HepG2 (cell line): ENCODE measurements around the gene LZTS2. TPM values are rescaled to one million over a fixed set of nuclear protein-coding genes. Genes with fewer than 3 reads are reported as not detected.
A peak's percentile ranks its signal among the peaks of the same experiment; 100 is the strongest.

Source experiments
- ADNP ChIP-seq: sonication (generic); formaldehyde crosslinking; IDR thresholded peaks from 2 replicates; pipeline ENCODE4 v1.4.0; 2020; ENCODE audit warnings: missing genetic modification reagents
- ARNT ChIP-seq: fragments of 450-650 bp; IDR thresholded peaks from 2 replicates; pipeline ENCODE4 v1.6.1; 2017
- ATF7-NPFF ChIP-seq: sonication (generic); formaldehyde crosslinking; IDR thresholded peaks from 2 replicates; pipeline ENCODE4 v1.8.1; 2023; ENCODE audit warnings: mild to moderate bottlenecking, low read depth, missing genetic modification reagents, moderate library complexity
- GATAD2A ChIP-seq: IDR thresholded peaks from 2 replicates; pipeline ENCODE4 v1.6.1; 2016
- HMGA1 ChIP-seq: sonication (generic); formaldehyde crosslinking; conservative IDR thresholded peaks from 2 replicates; pipeline ENCODE4 v1.4.0; 2020; ENCODE audit warnings: missing genetic modification reagents
- HOXA5 ChIP-seq: sonication (generic); formaldehyde crosslinking; IDR thresholded peaks from 2 replicates; pipeline ENCODE4 v1.4.0; 2020; ENCODE audit warnings: missing genetic modification reagents
- IRF2 ChIP-seq: IDR thresholded peaks from 2 replicates; pipeline ENCODE4 v1.6.1; 2018; ENCODE audit warnings: missing genetic modification reagents, missing compliant biosample characterization
- MAF1 ChIP-seq: sonication (generic); formaldehyde crosslinking; IDR thresholded peaks from 2 replicates; pipeline ENCODE4 v1.5.0; 2020; ENCODE audit warnings: missing genetic modification reagents, borderline replicate concordance
- MNT ChIP-seq: fragments of 450-650 bp; IDR thresholded peaks from 2 replicates; pipeline ENCODE4 v1.6.1; 2016
- MTF1 ChIP-seq: sonication (generic); formaldehyde crosslinking; IDR thresholded peaks from 2 replicates; pipeline ENCODE4 v1.5.0; 2020; ENCODE audit warnings: missing genetic modification reagents
- NBN ChIP-seq: fragments of 450-650 bp; conservative IDR thresholded peaks from 2 replicates; pipeline ENCODE4 v1.6.1; 2017
- PHF5A ChIP-seq: IDR thresholded peaks from one replicate; pipeline ENCODE4 v1.6.1; 2018; ENCODE audit warnings: low read depth, missing genetic modification reagents; ENCODE audit not compliant: unreplicated experiment
- POLR2AphosphoS2 ChIP-seq: IDR thresholded peaks from 2 replicates; pipeline ENCODE4 v1.6.1; 2011; ENCODE audit warnings: low read depth, low read length, improper control_type of control experiment
- RARG ChIP-seq: sonication (generic); formaldehyde crosslinking; IDR thresholded peaks from 2 replicates; pipeline ENCODE4 v1.4.0; 2020; ENCODE audit warnings: low read depth, mild to moderate bottlenecking, missing genetic modification reagents
- SOX5 ChIP-seq: IDR thresholded peaks from 2 replicates; pipeline ENCODE4 v1.6.1; 2016; ENCODE audit warnings: borderline replicate concordance
- ZGPAT ChIP-seq: IDR thresholded peaks from 2 replicates; pipeline ENCODE4 v1.6.1; 2016; ENCODE audit warnings: mild to moderate bottlenecking
- ZNF101 ChIP-seq: sonication (generic); formaldehyde crosslinking; IDR thresholded peaks from 2 replicates; pipeline ENCODE4 v1.4.0; 2020; ENCODE audit warnings: mild to moderate bottlenecking, low read depth, missing genetic modification reagents, borderline replicate concordance
- ZNF567 ChIP-seq: sonication (generic); formaldehyde crosslinking; IDR thresholded peaks from 2 replicates; pipeline ENCODE4 v1.8.1; 2023; ENCODE audit warnings: mild to moderate bottlenecking, missing genetic modification reagents, borderline replicate concordance
- ZNF609 ChIP-seq: sonication (generic); formaldehyde crosslinking; IDR thresholded peaks from 2 replicates; pipeline ENCODE4 v1.4.0; 2020; ENCODE audit warnings: mild to moderate bottlenecking, missing genetic modification reagents, borderline replicate concordance
- ZNF790 ChIP-seq: sonication (generic); formaldehyde crosslinking; IDR thresholded peaks from 2 replicates; pipeline ENCODE4 v1.8.0; 2022; ENCODE audit warnings: missing genetic modification reagents, mild to moderate bottlenecking, borderline replicate concordance
- ZNF816 ChIP-seq: sonication (generic); formaldehyde crosslinking; IDR thresholded peaks from 2 replicates; pipeline ENCODE4 v1.8.0; 2022; ENCODE audit warnings: missing genetic modification reagents, mild to moderate bottlenecking, borderline replicate concordance
- ZNF850 ChIP-seq: sonication (generic); formaldehyde crosslinking; conservative IDR thresholded peaks from 2 replicates; pipeline ENCODE4 v1.9.0; 2021; ENCODE audit warnings: mild to moderate bottlenecking, missing genetic modification reagents
- ZSCAN25 ChIP-seq: sonication (generic); formaldehyde crosslinking; IDR thresholded peaks from 2 replicates; pipeline ENCODE4 v1.8.0; 2022; ENCODE audit warnings: mild to moderate bottlenecking, missing genetic modification reagents
- ZSCAN5A ChIP-seq: sonication (generic); formaldehyde crosslinking; IDR thresholded peaks from 2 replicates; pipeline ENCODE4 v1.8.0; 2022; ENCODE audit warnings: mild to moderate bottlenecking, missing genetic modification reagents, borderline replicate concordance
- polyA plus RNA-seq, 8 experiments: library from polyadenylated mRNA; depleted of rRNA in 3 of 8; stranded (reverse) in 7 of 8; unstranded in 1 of 8; fragments of >200 nt; fragmentation: Illumina TruSeq in 4 of 8; extraction: Trizol in 4 of 8; gene quantifications; 2 replicates each; pipeline versions ENCODE4 v1.2.1 to v1.2.3, GENCODE V29; 2011 to 2016; ENCODE audit warnings: low read depth in 4 of 8, missing spikeins in 1 of 8, mixed read lengths in 1 of 8; ENCODE audit not compliant: insufficient read depth in 1 of 8
- total RNA-seq, 5 experiments: library from RNA; depleted of rRNA; stranded (reverse); fragments of >200 nt; fragmentation: Illumina TruSeq; extraction: Trizol; gene quantifications; 2 replicates each; pipeline ENCODE4 v1.2.3, GENCODE V29; 2016; ENCODE audit warnings: low read depth in 1 of 5

Gene LZTS2
- total and polyA plus RNA-seq, 2 of the 13 experiments (the other 11 are each of a cell fraction or from before 2014, with no cell fraction given): 43.6 to 65.6 TPM

GRCh38 chr10:100986623-100986951 lies 13.0 kb upstream of the LZTS2 start (continued):
- TF ChIP-seq ZNF101 (CRISPR knock-in tag) (no peak), ARNT (no peak), ZSCAN5A (0 out of 2 replicates have a peak, but pooled peaks have one; percentile 53), HMGA1 (CRISPR knock-in tag) (no peak), HOXA5 (CRISPR knock-in tag) (0 out of 2 replicates have a peak, but pooled peaks have one; percentile 3), RARG (no peak), SOX5 (CRISPR knock-in tag) (no peak), MNT (no peak), ZSCAN25 (no peak), ADNP (no peak), NBN (no peak), IRF2 (no peak), ZNF850 (no peak), ZNF816 (CRISPR knock-in tag) (no peak), MTF1 (CRISPR knock-in tag) (no peak), ZGPAT (CRISPR knock-in tag) (no peak), ZNF567 (CRISPR knock-in tag) (0 out of 2 replicates have a peak, but pooled peaks have one; percentile 25), GATAD2A (CRISPR knock-in tag) (no peak), POLR2AphosphoS2 (no peak), PHF5A (peak; percentile 81), MAF1 (CRISPR knock-in tag) (no peak), ATF7-NPFF (CRISPR knock-in tag) (0 out of 2 replicates have a peak, but pooled peaks have one; percentile 34), ZNF609 (no peak), ZNF790 (CRISPR knock-in tag) (0 out of 2 replicates have a peak, but pooled peaks have one; percentile 26)
